ENCODE data around the gene ARHGAP10.

- TF ChIP-seq CTCF (IDR thresholded peaks at IDR 0.05; ENCODE audit: low read depth, low read length), result no peak
- no peak for TF ChIP-seq POLR2A (IDR thresholded peaks at IDR 0.05; ENCODE audit: extremely low read depth, insufficient read length)
- no peak for TF ChIP-seq MYC (IDR thresholded peaks at IDR 0.05; ENCODE audit: low read depth, low read length)
Measured at GRCh38 chr4:147923381-147923780, 191.5 kb downstream of the ARHGAP10 start.

Data from NB4 (cell line).